Transverse colon (tissue), 4 donors: Measurements from ENCODE around the gene PPP6R2.

Experiments used
- EP300 ChIP-seq: sonication (generic); formaldehyde crosslinking; IDR thresholded peaks from one replicate; pipeline ENCODE4 v1.6.1; 2017; ENCODE audit warnings: antibody characterized with exemption, low read depth
- POLR2A ChIP-seq: fragments of 450-650 bp; IDR thresholded peaks from one replicate; pipeline ENCODE4 v1.6.1; 2016; ENCODE audit warnings: antibody characterized with exemption, mild to moderate bottlenecking, moderate library complexity
- POLR2AphosphoS5 ChIP-seq, 3 donors: sonication (generic); formaldehyde crosslinking; IDR thresholded peaks; one replicate each; pipeline ENCODE4 v1.6.1; 2016; ENCODE audit warnings: antibody characterized with exemption in 3 of 3
- TF ChIP-seq, protein P1 (sequence below), 5 experiments: fragments of 200-600 bp in 3 of 5; fragments of 450-650 bp in 2 of 5; sonication (generic) in 3 of 5; IDR thresholded peaks; 1 replicate in 2 of 5; 2 replicates in 3 of 5; pipeline ENCODE4 v1.5.1; 2016 to 2017; ENCODE audit warnings: antibody characterized with exemption in 5 of 5, inconsistent platforms in 3 of 5, mild to moderate bottlenecking in 2 of 5, moderate library complexity in 1 of 5

DNA sequence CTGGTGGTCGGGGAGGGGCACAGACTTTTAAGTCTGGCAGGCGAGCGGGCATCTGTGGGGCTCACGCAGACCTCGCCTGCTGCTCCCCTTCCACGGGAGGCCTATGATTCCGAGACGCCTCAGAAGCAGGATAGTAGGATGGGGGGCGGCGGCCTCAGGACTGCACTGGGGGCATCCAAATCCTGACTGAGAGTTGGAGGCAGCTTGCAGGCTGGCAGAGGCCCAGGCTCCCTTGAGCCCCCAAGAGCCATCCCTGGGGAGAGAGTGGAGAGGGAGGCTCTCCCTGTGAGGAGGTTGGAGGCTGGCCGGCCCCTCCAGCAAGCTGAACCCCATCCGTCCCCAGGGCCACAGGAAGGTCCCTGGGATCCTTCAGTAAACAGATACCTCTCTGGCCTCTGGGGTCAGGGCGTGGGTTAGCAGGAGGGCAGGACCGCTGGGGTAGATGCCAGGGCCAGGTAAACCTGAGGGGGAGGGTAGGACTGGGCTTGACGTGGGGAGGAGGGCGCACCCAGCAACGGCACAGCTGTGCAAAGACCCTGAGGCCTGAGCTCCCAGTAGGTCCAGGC lies 98.4 kb downstream of the PPP6R2 start:
- TF ChIP-seq, protein P1, sequence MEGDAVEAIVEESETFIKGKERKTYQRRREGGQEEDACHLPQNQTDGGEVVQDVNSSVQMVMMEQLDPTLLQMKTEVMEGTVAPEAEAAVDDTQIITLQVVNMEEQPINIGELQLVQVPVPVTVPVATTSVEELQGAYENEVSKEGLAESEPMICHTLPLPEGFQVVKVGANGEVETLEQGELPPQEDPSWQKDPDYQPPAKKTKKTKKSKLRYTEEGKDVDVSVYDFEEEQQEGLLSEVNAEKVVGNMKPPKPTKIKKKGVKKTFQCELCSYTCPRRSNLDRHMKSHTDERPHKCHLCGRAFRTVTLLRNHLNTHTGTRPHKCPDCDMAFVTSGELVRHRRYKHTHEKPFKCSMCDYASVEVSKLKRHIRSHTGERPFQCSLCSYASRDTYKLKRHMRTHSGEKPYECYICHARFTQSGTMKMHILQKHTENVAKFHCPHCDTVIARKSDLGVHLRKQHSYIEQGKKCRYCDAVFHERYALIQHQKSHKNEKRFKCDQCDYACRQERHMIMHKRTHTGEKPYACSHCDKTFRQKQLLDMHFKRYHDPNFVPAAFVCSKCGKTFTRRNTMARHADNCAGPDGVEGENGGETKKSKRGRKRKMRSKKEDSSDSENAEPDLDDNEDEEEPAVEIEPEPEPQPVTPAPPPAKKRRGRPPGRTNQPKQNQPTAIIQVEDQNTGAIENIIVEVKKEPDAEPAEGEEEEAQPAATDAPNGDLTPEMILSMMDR (IDR thresholded peaks at IDR 0.05) = no peak
- TF ChIP-seq POLR2AphosphoS5 (IDR thresholded peaks at IDR 0.05) (no peak), EP300 (no peak), POLR2A (no peak)
